Measurements from ENCODE around the gene DGKH. TPM values are rescaled to one million over a fixed set of nuclear protein-coding genes. Genes with fewer than 3 reads are reported as not detected.
A peak's percentile ranks its signal among the peaks of the same experiment; 100 is the strongest.

The DGKH gene
- total and polyA plus RNA-seq, 10 of the 15 experiments (the other 5 are each of a cell fraction or from before 2014, with no cell fraction given) = 1.3 to 15.2 (median 7.3) TPM

- Histone ChIP-seq H3K36me3 (ENCODE audit: control insufficient read depth in 2 of 2, insufficient read depth in 2 of 2, low read length in 1 of 2) (peaks cover 0 to 3% of the 10 kb centered on the region in 2 experiments; a peak in 1 of 4 replicates), H3K4me2 (ENCODE audit: control insufficient read depth, insufficient read depth) (no peak overlapping the region), H3K27me3 (replicated peaks in 1 of 2; ENCODE audit: control insufficient read depth in 2 of 2, insufficient read depth in 2 of 2, low read length in 1 of 2) (no peaks in the 10 kb centered on the region), H4K20me1 (ENCODE audit: control insufficient read depth, insufficient read depth) (no peaks in the 10 kb centered on the region), H3K27ac (ENCODE audit: control insufficient read depth, insufficient read depth) (no peak overlapping the region), H2AFZ (ENCODE audit: control insufficient read depth, low read depth, low read length) (no peak overlapping the region), H3K9ac (ENCODE audit: control insufficient read depth, insufficient read depth, low read length) (no peak overlapping the region), H3K4me1 (ENCODE audit: control insufficient read depth, insufficient read depth, low read length) (no peaks in the 10 kb centered on the region; the same call in 1 of the 2 replicates), H3K79me2 (ENCODE audit: control insufficient read depth, insufficient read depth, low read length) (no peaks in the 10 kb centered on the region), H3K4me3 (no peak overlapping the region), H3K9me3 (replicated peaks; ENCODE audit: control insufficient read depth, insufficient read depth, low read length) (peaks cover 2% of the 10 kb centered on the region; the same call in 1 of the 3 replicates)
- CTCF ChIA-PET = interaction anchor here (0.7 to 1.4 kb wide), 4 partner anchors 11 to 470 kb away, joined by 3 to 5 read pairs (median 3); no protein-coding TSS in a partner anchor
- RAD21 ChIA-PET (ENCODE audit: unreplicated experiment) = interaction anchor here (1.2 to 2.1 kb wide), 4 partner anchors 11 to 469 kb away, joined by 3 to 7 read pairs (median 5); no protein-coding TSS in a partner anchor
- ATAC-seq (peak; percentile 46), FAIRE-seq (no peak), DNase-seq (ENCODE audit: low read depth, low spot score) (no peak)
- WGBS (ENCODE audit: insufficient coverage, insufficient replicate concordance, low lambda C conversion rate, missing lambda C conversion rate) = 47% methylated on average over 3 of the region's 3 CpGs
- in situ Hi-C loops (cut with MboI) = no loop called here
- BruUV-seq (replicated peaks) = no TSS peak
- intact Hi-C loops (cut with micrococcal nuclease; ENCODE audit: unreplicated experiment) = no loop called here
- SMC1A ChIA-PET (ENCODE audit: uncharacterized antibody, unreplicated experiment) = interaction anchor here (0.8 to 1.1 kb wide), 7 partner anchors 12 to 469 kb away, joined by 3 to 4 read pairs (median 3); no protein-coding TSS in a partner anchor
- POLR2A ChIA-PET = interaction anchor here (0.5 to 1.2 kb wide), 2 partner anchors 135 to 148 kb away, joined by 3 to 5 read pairs; no protein-coding TSS in a partner anchor
- TF ChIP-seq ZBED1 (IDR thresholded peaks at IDR 0.05; ENCODE audit: borderline replicate concordance) = no peak
- no peak for TF ChIP-seq MAX (IDR thresholded peaks at IDR 0.05; ENCODE audit: low read depth, low read length)
- peak; percentile 82; the same call in 1 of the 2 replicates for TF ChIP-seq NFIC (IDR thresholded peaks at IDR 0.05; ENCODE audit: low read depth, low read length)
- no peak for TF ChIP-seq CHD1 (IDR thresholded peaks at IDR 0.05; ENCODE audit: low read depth, low read length)
- TF ChIP-seq IKZF2 (IDR thresholded peaks at IDR 0.05) = 0 out of 4 replicates have a peak, but pooled peaks of 1 of the 2 experiments have one; percentile 30
- TF ChIP-seq EED (IDR thresholded peaks at IDR 0.05; ENCODE audit: low read depth) = peak; percentile 76
- TF ChIP-seq IKZF1 (conservative IDR thresholded peaks at IDR 0.05) = no peak
- TF ChIP-seq RAD21 (IDR thresholded peaks at IDR 0.05; ENCODE audit: insufficient read depth, low read depth, low read length) = no peak
- peak; percentile 51; the same call in 1 of the 2 replicates for TF ChIP-seq PML (IDR thresholded peaks at IDR 0.05; ENCODE audit: low read length)
- TF ChIP-seq RBBP5 (conservative IDR thresholded peaks at IDR 0.05) = no peak
- TF ChIP-seq E4F1 (IDR thresholded peaks at IDR 0.05; ENCODE audit: borderline replicate concordance, partially characterized antibody) = no peak
- peak; percentile 74; the same call in 1 of the 2 replicates for TF ChIP-seq FOXM1 (IDR thresholded peaks at IDR 0.05; ENCODE audit: low read depth, low read length)
- TF ChIP-seq CEBPB (IDR thresholded peaks at IDR 0.05; ENCODE audit: borderline replicate concordance in 1 of 2, low read depth in 2 of 2, low read length in 2 of 2) = no peak
- no peak for TF ChIP-seq SMC3 (IDR thresholded peaks at IDR 0.05; ENCODE audit: borderline replicate concordance, low read length)
- peak; percentile 40; the same call in 1 of the 2 replicates for TF ChIP-seq REST (IDR thresholded peaks at IDR 0.05; ENCODE audit: low read depth, low read length)
- peak; percentile 48; the same call in 1 of the 2 replicates for TF ChIP-seq RUNX3 (IDR thresholded peaks at IDR 0.05; ENCODE audit: low read length)
- peak; percentile 95 for TF ChIP-seq JUNB (IDR thresholded peaks at IDR 0.05)
- TF ChIP-seq NR2C1 (IDR thresholded peaks at IDR 0.05) = no peak
- TF ChIP-seq PAX5 (IDR thresholded peaks at IDR 0.05; ENCODE audit: borderline replicate concordance, low read depth, low read length) = no peak
These were observed 89.5 kb downstream of the DGKH start for GRCh38 chr13:42137856-42138537.
